ENCODE measurements around the gene PDZRN3. TPM values are rescaled to one million over a fixed set of nuclear protein-coding genes. Genes with fewer than 3 reads are reported as not detected.

PDZRN3 gene
- total RNA-seq, 6 donors from 2014 or later: 7.0 to 50.3 (median 18.4) TPM

GRCh38 chr3:73592154-73593144 lies 32.3 kb downstream of the PDZRN3 start:
- Histone ChIP-seq H3K4me1 (peaks cover 0 to 3% (median 0%) of the 10 kb centered on the region in 4 donors), H3K9me3 (no peaks in the 10 kb centered on the region), H3K36me3 (no peaks in the 10 kb centered on the region), H3K4me3 (no peak overlapping the region), H3K27ac (no peak overlapping the region), H3K27me3 (no peaks in the 10 kb centered on the region)
- ATAC-seq (ENCODE audit: low FRiP score in 2 of 2): no peak
- DNase-seq: no peak
- no peak for TF ChIP-seq EP300 (IDR thresholded peaks at IDR 0.05)
- TF ChIP-seq POLR2A (IDR thresholded peaks at IDR 0.05): no peak
- TF ChIP-seq, protein P1, sequence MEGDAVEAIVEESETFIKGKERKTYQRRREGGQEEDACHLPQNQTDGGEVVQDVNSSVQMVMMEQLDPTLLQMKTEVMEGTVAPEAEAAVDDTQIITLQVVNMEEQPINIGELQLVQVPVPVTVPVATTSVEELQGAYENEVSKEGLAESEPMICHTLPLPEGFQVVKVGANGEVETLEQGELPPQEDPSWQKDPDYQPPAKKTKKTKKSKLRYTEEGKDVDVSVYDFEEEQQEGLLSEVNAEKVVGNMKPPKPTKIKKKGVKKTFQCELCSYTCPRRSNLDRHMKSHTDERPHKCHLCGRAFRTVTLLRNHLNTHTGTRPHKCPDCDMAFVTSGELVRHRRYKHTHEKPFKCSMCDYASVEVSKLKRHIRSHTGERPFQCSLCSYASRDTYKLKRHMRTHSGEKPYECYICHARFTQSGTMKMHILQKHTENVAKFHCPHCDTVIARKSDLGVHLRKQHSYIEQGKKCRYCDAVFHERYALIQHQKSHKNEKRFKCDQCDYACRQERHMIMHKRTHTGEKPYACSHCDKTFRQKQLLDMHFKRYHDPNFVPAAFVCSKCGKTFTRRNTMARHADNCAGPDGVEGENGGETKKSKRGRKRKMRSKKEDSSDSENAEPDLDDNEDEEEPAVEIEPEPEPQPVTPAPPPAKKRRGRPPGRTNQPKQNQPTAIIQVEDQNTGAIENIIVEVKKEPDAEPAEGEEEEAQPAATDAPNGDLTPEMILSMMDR (IDR thresholded peaks at IDR 0.05): no peak
- TF ChIP-seq POLR2AphosphoS5 (IDR thresholded peaks at IDR 0.05): no peak
- 64 to 67% methylated on average over 11 of the region's 11 CpGs for WGBS, 2 donors

GRCh38 chr3:73591286-73591800 lies 33.4 kb downstream of the PDZRN3 start:
- DNase-seq (no peak), ATAC-seq (ENCODE audit: low FRiP score in 2 of 2) (no peak)
- Histone ChIP-seq H3K4me1 (peaks cover 0 to 3% (median 0%) of the 10 kb centered on the region in 4 donors), H3K27me3 (no peaks in the 10 kb centered on the region), H3K36me3 (no peaks in the 10 kb centered on the region), H3K27ac (no peak overlapping the region), H3K9me3 (no peaks in the 10 kb centered on the region), H3K4me3 (no peak overlapping the region)
- no peak for TF ChIP-seq EP300 (IDR thresholded peaks at IDR 0.05)
- TF ChIP-seq, protein P1 (IDR thresholded peaks at IDR 0.05): no peak
- TF ChIP-seq POLR2AphosphoS5 (IDR thresholded peaks at IDR 0.05): no peak
- TF ChIP-seq POLR2A (IDR thresholded peaks at IDR 0.05): no peak
- WGBS, 2 donors: 56 to 67% methylated on average over 3 of the region's 3 CpGs

DNA sequence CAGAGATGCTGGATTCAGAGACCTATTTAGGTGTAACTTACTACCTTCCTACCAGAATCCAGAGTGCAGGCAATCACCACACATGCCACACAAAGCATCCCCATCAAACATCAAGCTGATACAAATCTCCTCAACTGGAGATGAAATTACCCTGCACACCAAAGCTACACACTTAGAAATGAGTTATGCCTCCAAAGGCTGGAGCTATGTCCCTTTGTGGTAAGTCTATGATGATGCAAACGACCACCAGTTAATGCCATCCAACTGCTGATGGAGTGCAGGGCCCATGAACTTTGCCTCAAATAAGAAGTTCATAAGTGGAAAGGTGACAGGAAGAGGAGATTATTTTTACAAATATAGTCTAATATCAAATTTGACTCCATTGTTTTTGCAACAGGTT lies 38.1 kb downstream of the PDZRN3 start:
- no peaks in the 10 kb centered on the region for H3K36me3 ChIP-seq
- H3K4me3 ChIP-seq: no peak overlapping the region
- DNase-seq (no peak), ATAC-seq (ENCODE audit: low FRiP score in 2 of 2) (no peak)
- H3K27ac ChIP-seq: no peak overlapping the region
- H3K4me1 ChIP-seq: peaks cover 0 to 3% (median 0%) of the 10 kb centered on the region in 4 donors
- no peaks in the 10 kb centered on the region for H3K27me3 ChIP-seq
- 32 to 57% methylated on average over 1 of the region's 1 CpG for whole genome bisulfite sequencing, 2 donors
- TF ChIP-seq POLR2A (IDR thresholded peaks at IDR 0.05) (no peak), POLR2AphosphoS5 (IDR thresholded peaks at IDR 0.05) (no peak), EP300 (IDR thresholded peaks at IDR 0.05) (no peak)
- TF ChIP-seq, protein P1 (IDR thresholded peaks at IDR 0.05): no peak
- no peaks in the 10 kb centered on the region for H3K9me3 ChIP-seq

GRCh38 chr3:73586190-73586589 lies 38.6 kb downstream of the PDZRN3 start:
- Histone ChIP-seq H3K4me3 (no peak overlapping the region), H3K36me3 (no peaks in the 10 kb centered on the region), H3K4me1 (peaks cover 0 to 3% (median 0%) of the 10 kb centered on the region in 4 donors), H3K9me3 (no peaks in the 10 kb centered on the region), H3K27me3 (no peaks in the 10 kb centered on the region), H3K27ac (no peak overlapping the region)
- ATAC-seq (ENCODE audit: low FRiP score in 2 of 2): no peak
- WGBS, 2 donors: 80 to 90% methylated on average over 4 of the region's 4 CpGs
- no peak for DNase-seq
- TF ChIP-seq EP300 (IDR thresholded peaks at IDR 0.05): no peak
- TF ChIP-seq POLR2A (IDR thresholded peaks at IDR 0.05): no peak
- TF ChIP-seq, protein P1 (IDR thresholded peaks at IDR 0.05): no peak
- TF ChIP-seq POLR2AphosphoS5 (IDR thresholded peaks at IDR 0.05): no peak
